CD4-positive, alpha-beta T cell treated with Interleukin-4 for 4 hours (primary cell): ENCODE results near the gene PARD6B.
A peak's percentile ranks its signal among the peaks of the same experiment; 100 is the strongest.

Source experiments
- DNase-seq: peaks from one replicate; pipeline ENCODE4 v3.0.0-alpha.2; 2020

Gene PARD6B

DNA sequence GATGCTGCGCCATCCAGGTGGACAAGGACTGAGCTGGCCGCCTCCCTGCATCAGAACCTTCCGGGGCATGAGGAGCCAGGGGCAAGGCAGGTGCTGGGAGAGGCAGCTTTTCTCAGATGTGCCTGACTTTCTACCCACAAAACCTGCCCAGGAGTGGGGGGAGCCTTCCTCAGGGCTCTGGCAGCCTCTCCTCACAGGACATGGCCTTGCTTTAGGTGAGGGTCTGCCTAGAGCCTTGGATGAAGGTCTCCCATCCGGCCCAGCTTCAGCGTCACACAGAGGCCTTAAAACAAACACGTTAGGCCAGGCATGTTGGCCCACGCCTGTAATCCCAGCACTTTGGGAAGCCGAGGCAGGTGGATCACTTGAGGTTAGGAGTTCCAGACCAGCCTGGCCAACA is 70.9 kb downstream of the PARD6B start:
- DNase-seq: no peak

DNA sequence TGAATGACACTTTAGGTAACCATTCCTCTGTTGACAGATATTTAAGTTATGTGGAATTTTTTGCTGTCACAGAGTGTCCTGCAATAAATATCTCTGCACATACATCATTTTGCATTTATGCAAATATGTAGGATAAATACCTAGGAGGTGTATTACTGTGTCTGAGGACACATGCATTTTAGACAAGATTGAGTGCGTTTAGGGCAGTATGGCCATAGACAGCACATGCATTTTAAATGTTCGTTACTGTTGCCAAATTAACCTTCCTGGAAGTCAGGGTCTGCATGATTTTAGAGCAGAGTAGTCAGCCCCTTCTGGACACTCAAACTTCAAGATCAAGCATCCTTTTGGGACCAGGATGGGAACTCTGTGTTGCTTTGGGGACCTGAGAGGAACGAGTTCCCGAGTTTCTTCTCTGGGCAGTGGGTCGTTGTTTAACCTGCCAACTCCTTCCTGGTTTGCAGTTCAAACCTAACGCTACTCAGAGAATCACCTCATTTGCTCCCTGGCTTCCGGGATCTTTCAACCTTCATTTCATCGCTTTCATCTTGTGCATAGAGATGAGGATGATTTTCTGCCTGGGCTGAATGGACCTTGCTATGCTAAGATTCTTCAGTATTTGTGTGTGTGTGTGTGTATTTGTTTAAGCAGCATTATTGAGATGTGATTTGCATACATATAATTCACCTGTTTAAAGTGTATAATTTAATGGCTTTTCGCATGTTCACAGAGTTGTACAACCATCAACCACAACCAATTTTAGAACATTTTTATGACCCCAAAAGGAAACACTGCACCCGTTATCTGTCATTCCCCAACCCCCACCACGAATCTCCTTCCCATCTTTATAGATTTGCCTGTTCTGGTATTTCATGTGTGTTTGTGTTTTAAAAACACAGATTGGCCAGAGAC is 73.3 kb downstream of the PARD6B start:
- peak; percentile 37 for DNase-seq

DNA sequence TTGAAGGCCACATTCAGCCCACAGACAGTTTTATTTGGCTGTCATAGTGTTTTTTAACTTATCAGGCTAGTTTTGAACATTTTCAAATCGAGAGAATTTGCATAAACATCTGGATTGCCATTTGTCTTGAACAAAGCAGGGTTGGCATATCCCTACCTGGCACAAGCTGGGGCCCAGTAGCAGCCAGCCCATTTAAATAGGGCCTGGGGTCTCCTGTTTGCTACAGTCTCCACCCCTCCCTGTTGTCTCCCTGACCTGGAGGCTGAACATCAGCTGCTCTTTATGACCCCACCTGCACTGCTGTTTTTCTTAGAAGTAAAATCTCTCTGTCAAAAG is 73.9 kb downstream of the PARD6B start:
- DNase-seq: no peak

GRCh38 chr20:50806126-50806768 is 74.9 kb downstream of the PARD6B start:
- no peak for DNase-seq
